H1 (cell line): ENCODE results near the gene PPP1R12A.

Source experiments
- EGR1 ChIP-seq: IDR thresholded peaks from 2 replicates; pipeline ENCODE4 v1.6.1; 2011; ENCODE audit warnings: low read depth, low read length, borderline replicate concordance
- EP300 ChIP-seq, 2 experiments: IDR thresholded peaks; 1 replicate in 1 of 2; 2 replicates in 1 of 2; pipeline ENCODE4 v1.6.1; 2011 to 2012; ENCODE audit warnings: low read depth in 2 of 2, low read length in 2 of 2, mild to moderate bottlenecking in 2 of 2, borderline replicate concordance in 1 of 2, inconsistent platforms in 1 of 2, moderate library complexity in 1 of 2
- EZH2 ChIP-seq: fragments of 200-600 bp; sonication (generic); IDR thresholded peaks from 2 replicates; pipeline ENCODE4 v1.7.1; 2012; ENCODE audit warnings: low read depth, mild to moderate bottlenecking, moderate library complexity, low read length, inconsistent platforms; ENCODE audit not compliant: severe bottlenecking
- JUN ChIP-seq: IDR thresholded peaks from 2 replicates; pipeline ENCODE4 v1.6.1; 2011; ENCODE audit warnings: low read depth, mild to moderate bottlenecking, improper control_type of control experiment, low read length
- MAFK ChIP-seq: IDR thresholded peaks from 2 replicates; pipeline ENCODE4 v1.6.1; 2012; ENCODE audit warnings: low read depth, mild to moderate bottlenecking, improper control_type of control experiment, low read length

DNA sequence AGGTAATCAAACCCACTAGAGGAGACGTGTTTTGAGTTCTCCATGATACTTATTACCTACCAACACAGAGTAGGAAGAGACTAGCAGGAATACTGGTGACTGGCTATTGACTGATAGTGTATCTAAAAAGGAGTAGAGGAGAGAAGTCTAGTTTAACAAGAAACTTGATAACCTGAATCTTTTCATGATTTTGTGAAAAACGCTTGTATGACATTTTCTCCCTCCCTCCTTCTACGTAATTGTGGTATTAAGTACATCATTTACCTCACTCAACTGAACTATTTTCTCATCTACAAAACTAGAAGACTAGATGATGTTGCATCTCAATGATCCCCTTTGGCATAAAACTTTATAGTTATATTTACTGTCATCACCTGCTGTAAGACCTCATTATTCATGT lies 107.4 kb downstream of the PPP1R12A start:
- TF ChIP-seq EP300 (IDR thresholded peaks at IDR 0.05; ENCODE audit: borderline replicate concordance in 1 of 2, low read depth in 2 of 2, low read length in 2 of 2) = no peak
- TF ChIP-seq EZH2 = no peak
- no peak for TF ChIP-seq JUN
- no peak for TF ChIP-seq EGR1
- TF ChIP-seq MAFK = no peak
